Mesodermal cell (in vitro differentiated cells): Measurements from ENCODE around the gene SIT1.

Experiments used
- H3K27ac ChIP-seq: 2 replicates; pipeline ENCODE4 v1.7.0; 2013; ENCODE audit warnings: mild to moderate bottlenecking, low read depth, low read length, moderate library complexity; ENCODE audit not compliant: severe bottlenecking
- H3K36me3 ChIP-seq: 2 replicates; pipeline ENCODE4 v1.7.1; 2013; ENCODE audit warnings: mild to moderate bottlenecking, low read length, moderate library complexity; ENCODE audit not compliant: control insufficient read depth, insufficient read depth
- H3K4me1 ChIP-seq: one replicate; pipeline ENCODE4 v1.7.1; 2013; ENCODE audit warnings: mild to moderate bottlenecking, low read length; ENCODE audit not compliant: insufficient read depth, control insufficient read depth, poor library complexity, severe bottlenecking
- H3K4me3 ChIP-seq: 2 replicates; pipeline ENCODE4 v1.7.0; 2013; ENCODE audit warnings: low read length, control low read depth, mild to moderate bottlenecking; ENCODE audit not compliant: insufficient read depth, poor library complexity, severe bottlenecking; ENCODE audit errors: extremely low read depth
- H3K9me3 ChIP-seq: 2 replicates; pipeline ENCODE4 v1.7.1; 2013; ENCODE audit warnings: mild to moderate bottlenecking, low read length, moderate library complexity; ENCODE audit not compliant: control insufficient read depth
- WGBS, 2 experiments: methylation state at CpG; one replicate each; pipeline ENCODE4 v1.1.5; 2013; ENCODE audit warnings: missing lambda C conversion rate in 2 of 2; ENCODE audit not compliant: insufficient coverage in 2 of 2; 5-methylcytosine and 5-hydroxymethylcytosine counted together

The SIT1 gene

DNA sequence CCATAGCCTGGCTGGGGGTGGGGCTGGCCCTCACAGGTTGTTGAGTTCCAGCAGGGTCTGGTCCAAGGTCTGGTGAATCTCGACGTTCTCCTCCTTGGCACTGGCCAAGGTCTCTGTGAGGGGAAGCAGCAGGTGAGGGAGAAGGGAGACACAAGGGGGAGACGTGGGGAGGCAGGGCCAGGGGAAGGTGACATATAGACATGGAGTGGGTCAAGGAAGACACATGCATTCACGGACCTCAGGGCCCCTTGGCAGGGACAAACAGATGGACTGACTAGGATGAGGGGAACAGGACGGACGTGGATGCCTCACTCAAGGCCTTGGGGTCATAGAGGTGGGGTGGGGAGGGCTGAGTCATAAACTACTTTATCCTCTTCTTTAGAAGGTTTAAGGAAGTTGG lies 31.3 kb upstream of the SIT1 start:
- 90 to 93% methylated on average over 4 of the region's 6 CpGs for WGBS, 2 experiments
- Histone ChIP-seq H3K9me3 (no peaks in the 10 kb centered on the region), H3K27ac (peak overlapping the region; percentile 29), H3K4me1 (peaks cover 27% of the 10 kb centered on the region), H3K4me3 (no peak overlapping the region), H3K36me3 (peaks cover 57% of the 10 kb centered on the region)

DNA sequence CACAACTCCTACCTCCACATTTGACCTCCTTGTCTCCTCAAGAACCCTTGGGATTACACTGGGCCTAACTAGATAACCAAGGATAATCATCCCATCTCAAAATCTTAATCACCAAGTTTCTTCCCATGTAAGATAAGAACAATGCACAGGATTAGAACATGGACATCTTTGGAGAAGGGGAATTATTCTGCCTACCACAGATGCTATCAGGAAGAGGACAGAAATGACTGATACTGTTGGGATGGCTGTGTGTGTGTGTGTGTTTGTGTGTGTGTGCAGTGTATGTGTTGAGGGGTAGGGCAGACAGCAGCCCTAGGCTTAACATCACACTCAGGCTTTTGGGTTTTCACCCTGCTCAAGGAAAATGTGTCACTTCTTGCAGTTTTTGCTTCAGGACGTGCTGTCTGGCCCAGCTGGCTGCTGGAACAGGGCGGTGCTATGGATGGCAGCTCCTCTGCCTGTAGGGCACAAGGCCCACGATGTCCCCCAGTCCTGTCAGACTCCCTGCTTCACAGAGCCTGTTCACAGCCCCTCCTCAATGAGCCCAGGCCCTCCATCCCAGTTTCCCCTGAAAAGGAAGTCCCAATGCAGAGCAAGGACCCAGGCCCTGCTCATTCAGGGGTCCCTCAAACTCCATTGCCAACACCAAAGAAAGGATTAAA lies 30.7 kb upstream of the SIT1 start:
- Histone ChIP-seq H3K36me3 (peaks cover 51% of the 10 kb centered on the region), H3K9me3 (no peaks in the 10 kb centered on the region), H3K4me3 (no peak overlapping the region), H3K27ac (peak overlapping the region; percentile 29), H3K4me1 (peaks cover 22% of the 10 kb centered on the region)
- WGBS, 2 experiments, result 77 to 88% methylated on average over 3 of the region's 3 CpGs

- Histone ChIP-seq H3K4me1 (peaks cover 22% of the 10 kb centered on the region), H3K27ac (no peak overlapping the region), H3K9me3 (no peaks in the 10 kb centered on the region), H3K36me3 (peaks cover 41% of the 10 kb centered on the region), H3K4me3 (no peak overlapping the region)
- 53 to 55% methylated on average over 9 to 12 of the region's 15 CpGs for WGBS, 2 experiments
These were observed 29.8 kb upstream of the SIT1 start for GRCh38 chr9:35680331-35681105.

GRCh38 chr9:35679766-35680330 lies 29.1 kb upstream of the SIT1 start:
- Histone ChIP-seq H3K36me3 (peaks cover 35% of the 10 kb centered on the region), H3K4me1 (peaks cover 20% of the 10 kb centered on the region), H3K9me3 (no peaks in the 10 kb centered on the region), H3K27ac (no peak overlapping the region), H3K4me3 (no peak overlapping the region)
- WGBS, 2 experiments, result 87 to 89% methylated on average over 6 to 7 of the region's 8 CpGs

DNA sequence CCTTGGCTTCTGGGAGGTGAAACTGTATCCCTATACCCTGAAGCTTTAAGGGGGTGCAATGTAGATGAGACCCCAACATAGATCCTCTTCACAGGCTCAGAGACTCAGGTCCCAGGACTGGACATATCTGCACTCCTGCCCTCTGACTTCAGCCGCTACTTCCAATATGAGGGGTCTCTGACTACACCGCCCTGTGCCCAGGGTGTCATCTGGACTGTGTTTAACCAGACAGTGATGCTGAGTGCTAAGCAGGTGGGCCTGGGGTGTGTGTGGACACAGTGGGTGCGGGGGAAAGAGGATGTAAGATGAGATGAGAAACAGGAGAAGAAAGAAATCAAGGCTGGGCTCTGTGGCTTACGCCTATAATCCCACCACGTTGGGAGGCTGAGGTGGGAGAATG lies 28.4 kb upstream of the SIT1 start:
- 86 to 100% methylated on average over 1 to 3 of the region's 5 CpGs for WGBS, 2 experiments
- no peak overlapping the region for H3K4me3 ChIP-seq
- peaks cover 16% of the 10 kb centered on the region for H3K4me1 ChIP-seq
- no peaks in the 10 kb centered on the region for H3K9me3 ChIP-seq
- H3K27ac ChIP-seq, result no peak overlapping the region
- peaks cover 27% of the 10 kb centered on the region for H3K36me3 ChIP-seq

GRCh38 chr9:35675732-35676392 lies 25.1 kb upstream of the SIT1 start:
- 15 to 17% methylated on average over 32 to 51 of the region's 51 CpGs for WGBS, 2 experiments
- no peaks in the 10 kb centered on the region for H3K36me3 ChIP-seq
- no peaks in the 10 kb centered on the region for H3K9me3 ChIP-seq
- peak overlapping the region; percentile 34 for H3K4me3 ChIP-seq
- H3K27ac ChIP-seq, result no peak overlapping the region
- H3K4me1 ChIP-seq, result peaks cover 6% of the 10 kb centered on the region

DNA sequence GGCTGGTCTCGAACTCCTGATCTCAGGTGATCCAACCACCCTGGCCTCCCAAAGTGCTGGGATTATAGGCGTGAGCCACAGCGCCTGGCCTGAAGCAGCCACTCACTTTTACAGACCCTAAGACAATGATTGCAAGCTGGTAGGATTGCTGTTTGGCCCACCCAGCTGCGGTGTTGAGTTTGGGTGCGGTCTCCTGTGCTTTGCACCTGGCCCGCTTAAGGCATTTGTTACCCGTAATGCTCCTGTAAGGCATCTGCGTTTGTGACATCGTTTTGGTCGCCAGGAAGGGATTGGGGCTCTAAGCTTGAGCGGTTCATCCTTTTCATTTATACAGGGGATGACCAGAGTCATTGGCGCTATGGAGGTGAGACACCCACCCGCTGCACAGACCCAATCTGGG lies 24.5 kb upstream of the SIT1 start:
- Histone ChIP-seq H3K27ac (no peak overlapping the region), H3K9me3 (no peaks in the 10 kb centered on the region), H3K4me3 (peak overlapping the region; percentile 34), H3K4me1 (peaks cover 5% of the 10 kb centered on the region), H3K36me3 (no peaks in the 10 kb centered on the region)
- WGBS, 2 experiments, result 62 to 65% methylated on average over 13 of the region's 13 CpGs

- H3K9me3 ChIP-seq, result no peaks in the 10 kb centered on the region
- WGBS, 2 experiments, result 92 to 100% methylated on average over 2 to 3 of the region's 3 CpGs
- H3K4me1 ChIP-seq, result peaks cover 8% of the 10 kb centered on the region
- no peak overlapping the region for H3K27ac ChIP-seq
- no peak overlapping the region for H3K4me3 ChIP-seq
- no peaks in the 10 kb centered on the region for H3K36me3 ChIP-seq
These were observed 23.3 kb upstream of the SIT1 start for GRCh38 chr9:35674025-35674361.

- 82 to 84% methylated on average over 7 to 9 of the region's 10 CpGs for WGBS, 2 experiments
- peaks cover 8% of the 10 kb centered on the region for H3K4me1 ChIP-seq
- H3K36me3 ChIP-seq, result no peaks in the 10 kb centered on the region
- H3K9me3 ChIP-seq, result no peaks in the 10 kb centered on the region
- H3K4me3 ChIP-seq, result no peak within 1 kb of the TSS
- H3K27ac ChIP-seq, result no peak within 1 kb of the TSS
These were observed 22.6 kb upstream of the SIT1 start, which contains the start of gene CA9 for GRCh38 chr9:35673132-35674024. TSS of gene CA9 (plus strand) at chr9:35673928. CDS start at chr9:35673960, 32 bp downstream.
